GM23248 (cell line): ENCODE measurements around the gene VTI1A.

Experiments
- EZH2 ChIP-seq: fragments of 200-600 bp; sonication (generic); IDR thresholded peaks from 2 replicates; pipeline ENCODE4 v1.6.1; 2018; ENCODE audit warnings: antibody characterized with exemption, mild to moderate bottlenecking; ENCODE audit not compliant: insufficient read depth, poor library complexity, severe bottlenecking
- EZH2phosphoT487 ChIP-seq: fragments of 200-600 bp; sonication (generic); IDR thresholded peaks from 2 replicates; pipeline ENCODE4 v1.6.1; 2018; ENCODE audit warnings: antibody characterized with exemption, moderate library complexity, mild to moderate bottlenecking, low read depth; ENCODE audit not compliant: insufficient read depth

- no peak for TF ChIP-seq EZH2
- no peak for TF ChIP-seq EZH2phosphoT487
Measured at GRCh38 chr10:112779025-112779770, 332.2 kb downstream of the VTI1A start.
